WTC11 (cell line): ENCODE data around the gene OGFR. TPM values are rescaled to one million over a fixed set of nuclear protein-coding genes. Genes with fewer than 3 reads are reported as not detected.

ENCODE experiments used
- ATAC-seq: fragments of 200-7000 bp; cut with Tn5 transposase; 2 replicates; pipeline ENCODE4 v1.10.0; 2021; ENCODE audit warnings: mild to moderate bottlenecking, moderate library complexity
- CTCF ChIA-PET: fragments of 300-600 bp; sonication (Branson Sonifier 250); formaldehyde crosslinking; loops from one replicate; lab custom pipeline; 2021; ENCODE audit warnings: antibody characterized with exemption; lab: Charles Lee
- POLR2A ChIA-PET: fragments of 350-600 bp; sonication (Branson Sonifier 250); formaldehyde crosslinking; loops from one replicate; lab custom pipeline; 2021; ENCODE audit warnings: antibody characterized with exemption; lab: Charles Lee
- DNase-seq: peaks from one replicate; pipeline ENCODE4 v3.0.0; 2021; ENCODE audit warnings: low spot score
- H3K27ac Mint-ChIP-seq: 2 replicates; pipeline ENCODE4 v1.8.0; 2021; ENCODE audit warnings: mixed read lengths
- H3K27me3 Mint-ChIP-seq: 2 replicates; pipeline ENCODE4 v1.8.0; 2021; ENCODE audit warnings: low read depth, mild to moderate bottlenecking, moderate library complexity, mixed read lengths
- H3K36me3 Mint-ChIP-seq: 2 replicates; pipeline ENCODE4 v1.8.0; 2021; ENCODE audit warnings: mixed read lengths
- H3K4me1 Mint-ChIP-seq: 2 replicates; pipeline ENCODE4 v1.8.0; 2022; ENCODE audit warnings: mixed read lengths
- H3K4me3 Mint-ChIP-seq: 2 replicates; pipeline ENCODE4 v1.8.0; 2021; ENCODE audit warnings: mild to moderate bottlenecking, moderate library complexity, mixed read lengths
- H3K9me3 Mint-ChIP-seq: 2 replicates; pipeline ENCODE4 v1.8.0; 2021; ENCODE audit warnings: mixed read lengths
- CBFB ChIP-seq: sonication (generic); formaldehyde crosslinking; IDR thresholded peaks from 2 replicates; pipeline ENCODE4 v1.8.1; 2022; ENCODE audit warnings: mild to moderate bottlenecking, low read depth, missing genetic modification reagents
- ELF4 ChIP-seq: sonication (generic); formaldehyde crosslinking; IDR thresholded peaks from 2 replicates; pipeline ENCODE4 v1.8.1; 2022; ENCODE audit warnings: low read depth, mild to moderate bottlenecking, moderate library complexity, missing genetic modification reagents
- ESRRA ChIP-seq: sonication (generic); formaldehyde crosslinking; IDR thresholded peaks from 2 replicates; pipeline ENCODE4 v1.8.1; 2022; ENCODE audit warnings: mild to moderate bottlenecking, missing genetic modification reagents, borderline replicate concordance
- FOXP1 ChIP-seq: sonication (generic); formaldehyde crosslinking; IDR thresholded peaks from 2 replicates; pipeline ENCODE4 v1.8.0; 2022; ENCODE audit warnings: missing genetic modification reagents, mild to moderate bottlenecking, moderate library complexity, borderline replicate concordance
- GTF2I ChIP-seq: fragments of 250-450 bp; sonication (Bioruptor Pico); conservative IDR thresholded peaks from 2 replicates; pipeline ENCODE4 v1.4.0; 2021; ENCODE audit warnings: mild to moderate bottlenecking
- JAZF1 ChIP-seq: fragments of 250-450 bp; sonication (Bioruptor Pico); IDR thresholded peaks from 2 replicates; pipeline ENCODE4 v1.9.0; 2021; ENCODE audit warnings: moderate library complexity, mild to moderate bottlenecking, inconsistent platforms
- MXD4 ChIP-seq: fragments of 250-450 bp; sonication (Bioruptor Pico); IDR thresholded peaks from 2 replicates; pipeline ENCODE4 v1.8.0; 2021; ENCODE audit warnings: mild to moderate bottlenecking, moderate library complexity, borderline replicate concordance
- MYBL2 ChIP-seq: sonication (generic); formaldehyde crosslinking; IDR thresholded peaks from 2 replicates; pipeline ENCODE4 v1.8.1; 2023; ENCODE audit warnings: mild to moderate bottlenecking, moderate library complexity, missing genetic modification reagents
- OVOL2 ChIP-seq: fragments of 250-450 bp; sonication (Bioruptor Pico); IDR thresholded peaks from 2 replicates; pipeline ENCODE4 v1.9.0; 2021; ENCODE audit warnings: mild to moderate bottlenecking, borderline replicate concordance
- PRRX2 ChIP-seq: fragments of 250-450 bp; sonication (Bioruptor Pico); IDR thresholded peaks from 2 replicates; pipeline ENCODE4 v1.8.0; 2021; ENCODE audit warnings: mild to moderate bottlenecking
- RELA ChIP-seq: sonication (generic); formaldehyde crosslinking; IDR thresholded peaks from 2 replicates; pipeline ENCODE4 v1.8.1; 2022; ENCODE audit warnings: missing genetic modification reagents, mild to moderate bottlenecking, borderline replicate concordance
- ZNF138 ChIP-seq: sonication (generic); formaldehyde crosslinking; conservative IDR thresholded peaks from 2 replicates; pipeline ENCODE4 v1.8.1; 2022; ENCODE audit warnings: mild to moderate bottlenecking, moderate library complexity, missing genetic modification reagents
- ZNF219 ChIP-seq: sonication (generic); formaldehyde crosslinking; IDR thresholded peaks from 2 replicates; pipeline ENCODE4 v1.8.0; 2023; ENCODE audit warnings: missing genetic modification reagents, mild to moderate bottlenecking, borderline replicate concordance
- total RNA-seq: library from RNA; stranded (reverse); gene quantifications from 3 replicates; pipeline ENCODE4 v1.2.3, GENCODE V29; 2021
- TF ChIP-seq, protein P1 (sequence below): fragments of 250-450 bp; sonication (Bioruptor Pico); IDR thresholded peaks from 2 replicates; pipeline ENCODE4 v1.9.0; 2021; ENCODE audit warnings: moderate library complexity, mild to moderate bottlenecking, inconsistent platforms, borderline replicate concordance
- TF ChIP-seq, protein P2 (sequence below): sonication (generic); formaldehyde crosslinking; IDR thresholded peaks from 2 replicates; pipeline ENCODE4 v1.8.1; 2022; ENCODE audit warnings: mild to moderate bottlenecking, missing genetic modification reagents, moderate library complexity, borderline replicate concordance
- TF ChIP-seq, protein P3 (sequence below): sonication (generic); formaldehyde crosslinking; IDR thresholded peaks from 2 replicates; pipeline ENCODE4 v1.8.0; 2022; ENCODE audit warnings: mild to moderate bottlenecking, missing genetic modification reagents
- TF ChIP-seq, protein P4 (sequence below): fragments of 250-450 bp; sonication (Bioruptor Pico); IDR thresholded peaks from 2 replicates; pipeline ENCODE4 v2.1.2; 2022; ENCODE audit warnings: mild to moderate bottlenecking, moderate library complexity
- TF ChIP-seq, protein P5 (sequence below): sonication (generic); formaldehyde crosslinking; IDR thresholded peaks from 2 replicates; pipeline ENCODE4 v1.8.1; 2023; ENCODE audit warnings: mild to moderate bottlenecking, moderate library complexity, missing genetic modification reagents
- TF ChIP-seq, protein P6 (sequence below): sonication (generic); formaldehyde crosslinking; conservative IDR thresholded peaks from 2 replicates; pipeline ENCODE4 v1.8.1; 2022; ENCODE audit warnings: mild to moderate bottlenecking, missing genetic modification reagents
- TF ChIP-seq, protein P7 (sequence below): sonication (generic); formaldehyde crosslinking; IDR thresholded peaks from 2 replicates; pipeline ENCODE4 v1.8.0; 2023; ENCODE audit warnings: missing genetic modification reagents

Gene OGFR
- total RNA-seq, 1 experiment from 2014 or later, result 43.3 TPM

DNA sequence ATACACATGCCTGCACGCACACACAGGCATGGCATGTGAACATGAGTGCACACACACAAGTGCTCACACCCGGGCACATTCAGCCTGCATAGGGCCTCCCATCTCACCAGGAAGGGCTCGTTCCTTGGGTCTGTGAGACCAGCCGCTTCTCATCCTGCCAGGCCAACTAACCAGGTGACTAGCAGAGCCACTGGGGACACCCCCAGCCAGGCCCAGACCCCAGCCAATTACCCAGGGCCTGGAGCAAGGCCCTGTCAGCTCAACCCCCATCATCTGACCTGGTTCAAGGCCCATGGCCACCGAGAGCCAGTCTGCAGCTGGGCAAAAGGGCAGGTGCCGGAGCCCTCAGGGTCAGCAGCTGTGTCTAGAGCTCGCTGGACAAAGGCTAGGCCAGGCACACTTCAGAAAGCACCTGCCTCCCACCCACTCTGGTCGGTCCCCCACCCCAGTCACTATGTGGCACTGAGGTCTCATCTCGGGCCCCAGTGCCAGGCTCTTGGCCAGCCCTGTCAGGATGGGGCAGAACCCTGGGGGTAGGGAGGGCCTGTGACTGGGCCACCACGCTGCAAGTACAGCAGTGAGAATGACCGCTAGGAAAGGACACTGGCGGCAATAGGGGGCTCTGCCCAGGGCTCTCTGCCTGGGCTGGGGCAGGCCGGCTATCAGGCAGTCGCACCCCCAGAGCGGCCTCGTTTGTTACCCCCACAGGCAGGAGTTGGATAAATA is 35.1 kb upstream of the OGFR start:
- TF ChIP-seq, protein P1, sequence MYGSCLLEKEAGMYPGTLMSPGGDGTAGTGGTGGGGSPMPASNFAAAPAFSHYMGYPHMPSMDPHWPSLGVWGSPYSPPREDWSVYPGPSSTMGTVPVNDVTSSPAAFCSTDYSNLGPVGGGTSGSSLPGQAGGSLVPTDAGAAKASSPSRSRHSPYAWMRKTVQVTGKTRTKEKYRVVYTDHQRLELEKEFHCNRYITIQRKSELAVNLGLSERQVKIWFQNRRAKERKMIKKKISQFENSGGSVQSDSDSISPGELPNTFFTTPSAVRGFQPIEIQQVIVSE (CRISPR knock-in tag), result no peak
- TF ChIP-seq CBFB (CRISPR knock-in tag), result no peak
- TF ChIP-seq, protein P2, sequence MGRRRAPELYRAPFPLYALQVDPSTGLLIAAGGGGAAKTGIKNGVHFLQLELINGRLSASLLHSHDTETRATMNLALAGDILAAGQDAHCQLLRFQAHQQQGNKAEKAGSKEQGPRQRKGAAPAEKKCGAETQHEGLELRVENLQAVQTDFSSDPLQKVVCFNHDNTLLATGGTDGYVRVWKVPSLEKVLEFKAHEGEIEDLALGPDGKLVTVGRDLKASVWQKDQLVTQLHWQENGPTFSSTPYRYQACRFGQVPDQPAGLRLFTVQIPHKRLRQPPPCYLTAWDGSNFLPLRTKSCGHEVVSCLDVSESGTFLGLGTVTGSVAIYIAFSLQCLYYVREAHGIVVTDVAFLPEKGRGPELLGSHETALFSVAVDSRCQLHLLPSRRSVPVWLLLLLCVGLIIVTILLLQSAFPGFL (CRISPR knock-in tag), result no peak
- no peak for TF ChIP-seq MYBL2
- no peak for TF ChIP-seq RELA
- no peak for TF ChIP-seq ZNF138 (CRISPR knock-in tag)
- TF ChIP-seq, protein P3, sequence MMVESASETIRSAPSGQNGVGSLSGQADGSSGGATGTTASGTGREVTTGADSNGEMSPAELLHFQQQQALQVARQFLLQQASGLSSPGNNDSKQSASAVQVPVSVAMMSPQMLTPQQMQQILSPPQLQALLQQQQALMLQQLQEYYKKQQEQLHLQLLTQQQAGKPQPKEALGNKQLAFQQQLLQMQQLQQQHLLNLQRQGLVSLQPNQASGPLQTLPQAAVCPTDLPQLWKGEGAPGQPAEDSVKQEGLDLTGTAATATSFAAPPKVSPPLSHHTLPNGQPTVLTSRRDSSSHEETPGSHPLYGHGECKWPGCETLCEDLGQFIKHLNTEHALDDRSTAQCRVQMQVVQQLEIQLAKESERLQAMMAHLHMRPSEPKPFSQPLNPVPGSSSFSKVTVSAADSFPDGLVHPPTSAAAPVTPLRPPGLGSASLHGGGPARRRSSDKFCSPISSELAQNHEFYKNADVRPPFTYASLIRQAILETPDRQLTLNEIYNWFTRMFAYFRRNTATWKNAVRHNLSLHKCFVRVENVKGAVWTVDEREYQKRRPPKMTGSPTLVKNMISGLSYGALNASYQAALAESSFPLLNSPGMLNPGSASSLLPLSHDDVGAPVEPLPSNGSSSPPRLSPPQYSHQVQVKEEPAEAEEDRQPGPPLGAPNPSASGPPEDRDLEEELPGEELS (CRISPR knock-in tag), result no peak
- TF ChIP-seq MXD4 (CRISPR knock-in tag), result no peak
- no peak for TF ChIP-seq ELF4 (CRISPR knock-in tag)
- TF ChIP-seq ESRRA (CRISPR knock-in tag), result no peak
- TF ChIP-seq, protein P4, sequence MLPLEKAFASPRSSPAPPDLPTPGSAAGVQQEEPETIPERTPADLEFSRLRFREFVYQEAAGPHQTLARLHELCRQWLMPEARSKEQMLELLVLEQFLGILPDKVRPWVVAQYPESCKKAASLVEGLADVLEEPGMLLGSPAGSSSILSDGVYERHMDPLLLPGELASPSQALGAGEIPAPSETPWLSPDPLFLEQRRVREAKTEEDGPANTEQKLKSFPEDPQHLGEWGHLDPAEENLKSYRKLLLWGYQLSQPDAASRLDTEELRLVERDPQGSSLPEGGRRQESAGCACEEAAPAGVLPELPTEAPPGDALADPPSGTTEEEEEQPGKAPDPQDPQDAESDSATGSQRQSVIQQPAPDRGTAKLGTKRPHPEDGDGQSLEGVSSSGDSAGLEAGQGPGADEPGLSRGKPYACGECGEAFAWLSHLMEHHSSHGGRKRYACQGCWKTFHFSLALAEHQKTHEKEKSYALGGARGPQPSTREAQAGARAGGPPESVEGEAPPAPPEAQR, result no peak
- TF ChIP-seq, protein P5, sequence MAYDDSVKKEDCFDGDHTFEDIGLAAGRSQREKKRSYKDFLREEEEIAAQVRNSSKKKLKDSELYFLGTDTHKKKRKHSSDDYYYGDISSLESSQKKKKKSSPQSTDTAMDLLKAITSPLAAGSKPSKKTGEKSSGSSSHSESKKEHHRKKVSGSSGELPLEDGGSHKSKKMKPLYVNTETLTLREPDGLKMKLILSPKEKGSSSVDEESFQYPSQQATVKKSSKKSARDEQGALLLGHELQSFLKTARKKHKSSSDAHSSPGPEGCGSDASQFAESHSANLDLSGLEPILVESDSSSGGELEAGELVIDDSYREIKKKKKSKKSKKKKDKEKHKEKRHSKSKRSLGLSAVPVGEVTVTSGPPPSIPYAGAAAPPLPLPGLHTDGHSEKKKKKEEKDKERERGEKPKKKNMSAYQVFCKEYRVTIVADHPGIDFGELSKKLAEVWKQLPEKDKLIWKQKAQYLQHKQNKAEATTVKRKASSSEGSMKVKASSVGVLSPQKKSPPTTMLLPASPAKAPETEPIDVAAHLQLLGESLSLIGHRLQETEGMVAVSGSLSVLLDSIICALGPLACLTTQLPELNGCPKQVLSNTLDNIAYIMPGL (CRISPR knock-in tag), result no peak
- TF ChIP-seq JAZF1, result no peak
- TF ChIP-seq, all 79 proteins: peak for 0
- Mint-ChIP-seq H3K27me3 (no peaks in the 10 kb centered on the region), H3K4me3 (no peak overlapping the region), H3K9me3 (no peaks in the 10 kb centered on the region), H3K27ac (no peak overlapping the region; the same call in 1 of the 2 replicates), H3K4me1 (0 out of 2 replicates have a peak, but pooled peaks cover 2% of the 10 kb centered on the region), H3K36me3 (no peaks in the 10 kb centered on the region)
- ChIA-PET CTCF (interaction anchor here (1.7 kb wide), 1 partner anchor 22 kb away, joined by 5 read pairs; no protein-coding TSS in a partner anchor), POLR2A (no interaction called here)
- no peak for ATAC-seq
- DNase-seq, result no peak

DNA sequence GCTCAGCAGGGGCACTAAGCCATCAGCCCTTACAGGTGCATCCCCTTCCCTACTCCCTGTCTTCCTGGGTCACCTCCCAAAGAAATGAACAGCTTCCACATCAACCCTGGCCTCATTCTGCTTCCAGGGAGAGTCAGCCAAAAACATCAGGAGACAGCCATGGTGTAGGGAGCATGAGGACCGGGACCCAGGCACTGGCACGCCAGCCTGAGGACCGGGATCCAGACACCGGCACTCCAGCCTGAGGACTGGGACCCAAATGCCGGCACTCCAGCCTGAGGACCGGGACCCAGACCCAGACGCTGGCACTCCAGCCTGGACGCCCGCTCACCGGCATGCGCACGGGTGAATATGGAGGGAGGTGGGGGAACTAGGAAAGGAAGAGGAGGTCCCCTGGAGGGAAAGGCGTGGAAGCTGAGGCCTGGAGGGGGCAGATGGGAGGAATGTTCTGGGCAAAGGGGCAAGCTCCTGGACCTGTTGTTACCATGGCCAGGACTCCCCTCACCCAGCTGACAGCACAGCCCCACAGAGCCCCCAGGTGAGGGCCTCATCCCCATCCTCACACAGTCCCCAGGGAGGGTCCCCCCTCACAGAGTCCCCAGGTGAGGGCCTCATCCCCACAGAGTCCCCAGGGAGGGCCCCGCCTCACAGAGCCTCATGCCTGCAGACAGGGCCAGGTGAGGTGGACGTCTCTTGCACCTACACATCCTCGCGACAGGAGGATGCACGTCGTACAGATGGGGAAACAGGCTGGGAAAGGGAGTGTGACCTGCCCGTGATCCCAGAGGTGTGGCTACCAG is 34.3 kb upstream of the OGFR start:
- H3K4me1 Mint-ChIP-seq, result 0 out of 2 replicates have a peak, but pooled peaks cover 2% of the 10 kb centered on the region
- no peaks in the 10 kb centered on the region for H3K27me3 Mint-ChIP-seq
- CTCF ChIA-PET, result no interaction called here
- no peak overlapping the region for H3K4me3 Mint-ChIP-seq
- no peak for ATAC-seq
- H3K9me3 Mint-ChIP-seq, result no peaks in the 10 kb centered on the region
- H3K27ac Mint-ChIP-seq, result no peak overlapping the region
- POLR2A ChIA-PET, result no interaction called here
- no peak for DNase-seq
- H3K36me3 Mint-ChIP-seq, result no peaks in the 10 kb centered on the region
- TF ChIP-seq GTF2I (CRISPR knock-in tag) (no peak), PRRX2 (CRISPR knock-in tag) (no peak), OVOL2 (CRISPR knock-in tag) (no peak), ELF4 (CRISPR knock-in tag) (no peak), FOXP1 (no peak), ZNF219 (CRISPR knock-in tag) (no peak)
- TF ChIP-seq, protein P6, sequence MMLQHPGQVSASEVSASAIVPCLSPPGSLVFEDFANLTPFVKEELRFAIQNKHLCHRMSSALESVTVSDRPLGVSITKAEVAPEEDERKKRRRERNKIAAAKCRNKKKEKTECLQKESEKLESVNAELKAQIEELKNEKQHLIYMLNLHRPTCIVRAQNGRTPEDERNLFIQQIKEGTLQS, result no peak
- TF ChIP-seq, protein P5 (CRISPR knock-in tag), result no peak
- TF ChIP-seq, protein P7, sequence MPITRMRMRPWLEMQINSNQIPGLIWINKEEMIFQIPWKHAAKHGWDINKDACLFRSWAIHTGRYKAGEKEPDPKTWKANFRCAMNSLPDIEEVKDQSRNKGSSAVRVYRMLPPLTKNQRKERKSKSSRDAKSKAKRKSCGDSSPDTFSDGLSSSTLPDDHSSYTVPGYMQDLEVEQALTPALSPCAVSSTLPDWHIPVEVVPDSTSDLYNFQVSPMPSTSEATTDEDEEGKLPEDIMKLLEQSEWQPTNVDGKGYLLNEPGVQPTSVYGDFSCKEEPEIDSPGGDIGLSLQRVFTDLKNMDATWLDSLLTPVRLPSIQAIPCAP, result no peak
